HG02798 (cell line): ENCODE measurements around the gene PCGF5.
"Not testable (repeated sequence)": the region's sequence is repeated elsewhere in the genome, so short reads cannot be mapped to it uniquely, and the experiment has no call there.

Experiments
- ATAC-seq: cut with Tn5 transposase; IDR thresholded peaks from one replicate; pipeline ENCODE4 v1.9.1; 2021; ENCODE audit warnings: mild to moderate bottlenecking; ENCODE audit not compliant: unreplicated experiment, poor library complexity

PCGF5 gene

DNA sequence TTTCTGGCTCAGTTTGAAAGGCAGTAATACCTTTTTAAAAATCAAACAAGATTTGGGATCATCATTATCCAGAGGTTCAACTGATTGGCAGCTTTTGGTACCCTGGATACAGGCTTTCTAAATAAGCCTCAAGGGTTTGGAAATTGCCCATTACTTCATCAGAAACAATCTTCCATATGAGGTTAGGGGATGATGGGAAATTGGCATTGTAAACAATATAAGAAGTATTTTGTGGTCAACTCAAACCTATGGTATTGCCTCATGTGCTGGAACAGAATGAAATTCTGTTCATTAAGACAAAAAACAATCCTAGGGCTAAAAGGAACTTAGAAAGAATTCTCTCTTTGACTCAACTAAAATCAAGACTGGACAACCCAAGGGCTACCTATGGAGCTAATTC lies 97.1 kb downstream of the PCGF5 start:
- no peak for ATAC-seq

DNA sequence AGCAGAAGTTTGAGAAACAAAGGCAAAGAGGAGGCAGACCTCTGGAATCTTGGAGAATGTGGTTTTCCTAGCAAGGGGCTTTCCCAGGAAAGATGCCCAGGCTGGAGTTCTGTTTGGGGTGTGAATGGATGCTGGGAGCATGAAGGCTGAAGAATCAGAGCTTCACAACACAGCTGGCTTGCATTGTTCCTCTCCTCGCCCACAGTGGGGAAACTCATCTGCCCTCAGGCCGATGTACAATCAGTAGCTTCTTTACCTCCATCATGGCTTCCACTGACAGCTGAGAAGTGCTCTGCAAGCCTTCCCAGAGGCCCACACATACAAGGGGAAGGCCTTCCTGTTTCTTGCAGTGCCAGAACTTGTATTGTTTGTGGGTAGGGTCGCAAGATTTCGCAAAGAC lies 98.9 kb downstream of the PCGF5 start:
- no peak for ATAC-seq

DNA sequence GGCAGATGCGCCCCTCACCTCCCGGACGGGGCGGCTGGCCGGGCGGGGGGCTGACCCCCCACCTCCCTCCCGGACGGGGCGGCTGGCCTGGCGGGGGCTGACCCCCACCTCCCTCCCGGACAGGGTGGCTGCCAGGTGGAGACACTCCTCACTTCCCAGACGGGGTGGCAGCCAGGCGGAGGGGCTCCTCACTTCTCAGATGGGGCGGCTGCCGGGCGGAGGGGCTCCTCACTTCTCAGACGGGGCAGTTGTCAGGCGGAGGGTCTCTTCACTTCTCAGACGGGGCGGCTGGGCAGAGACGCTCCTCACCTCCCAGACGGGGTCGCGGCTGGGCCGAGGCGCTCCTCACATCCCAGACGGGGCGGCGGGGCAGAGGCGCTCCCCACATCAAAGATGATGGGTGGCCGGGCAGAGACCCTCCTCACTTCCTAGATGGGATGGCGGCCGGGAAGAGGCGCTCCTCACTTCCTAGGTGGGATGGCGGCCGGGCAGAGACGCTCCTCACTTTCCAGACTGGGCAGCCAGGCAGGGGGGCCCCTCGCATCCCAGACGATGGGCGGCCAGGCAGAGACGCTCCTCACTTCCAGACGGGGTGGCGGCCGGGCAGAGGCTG lies 102.9 kb downstream of the PCGF5 start:
- ATAC-seq = not testable (repeated sequence)

DNA sequence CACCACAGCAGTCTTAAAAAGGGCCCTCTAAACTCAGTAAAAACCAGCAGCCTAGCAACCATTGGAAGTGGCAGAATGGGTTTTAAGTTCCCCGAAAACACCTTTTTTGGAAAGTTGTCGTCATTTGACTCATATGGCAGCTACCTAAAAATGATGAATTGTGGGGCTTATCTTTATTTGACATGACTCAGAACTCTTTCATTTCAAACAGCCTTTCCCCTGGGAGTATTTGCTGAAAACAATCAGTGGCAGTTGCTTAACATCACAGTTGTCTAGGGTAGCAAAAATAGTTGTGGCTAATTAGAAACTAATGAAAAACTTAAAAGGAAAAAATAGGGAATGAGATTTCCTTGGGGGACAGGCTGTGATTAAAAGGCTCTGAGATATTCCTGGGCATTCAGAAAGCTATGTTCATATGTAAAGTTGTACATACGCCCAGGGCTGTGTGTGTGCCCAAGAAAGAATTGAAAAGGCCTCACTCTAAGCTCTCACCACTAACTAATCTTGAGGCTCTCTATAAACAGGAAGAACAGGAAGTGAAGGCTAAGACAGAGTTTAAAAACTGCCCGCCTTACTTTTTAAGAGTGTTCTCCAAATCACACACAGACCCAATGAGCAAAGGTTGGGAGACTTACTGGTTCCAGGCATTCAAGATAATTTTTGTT lies 108.0 kb downstream of the PCGF5 start:
- no peak for ATAC-seq
